ENCODE data around the gene ZNF275. TPM values are rescaled to one million over a fixed set of nuclear protein-coding genes. Genes with fewer than 3 reads are reported as not detected.

Gene ZNF275
- total RNA-seq, 6 donors from 2014 or later: 5.9 to 13.8 (median 8.8) TPM

DNA sequence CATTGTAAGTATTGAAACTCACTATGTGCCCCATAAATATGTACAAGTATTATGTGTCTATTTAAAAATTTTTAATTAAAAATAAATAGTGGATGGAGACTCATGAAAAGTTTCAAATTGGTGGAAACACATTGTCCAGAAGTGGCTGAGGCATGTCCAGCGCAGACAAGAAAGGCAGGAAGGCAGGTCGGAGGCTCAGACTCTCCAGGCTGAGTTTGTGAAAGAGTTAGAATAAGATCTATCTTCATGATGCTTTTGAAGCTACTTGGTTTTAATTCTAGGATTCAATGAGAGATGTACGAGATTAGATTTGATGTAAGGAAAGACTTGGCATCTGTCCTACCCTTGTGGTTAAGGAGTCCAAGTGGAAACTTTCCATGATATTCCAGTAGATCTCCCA is 32.2 kb upstream of the ZNF275 start:
- DNase-seq: no peak
- WGBS, 2 donors: 76 to 87% methylated on average over 3 of the region's 3 CpGs
- Histone ChIP-seq H3K4me1 (no peaks in the 10 kb centered on the region), H3K27me3 (no peaks in the 10 kb centered on the region), H3K4me3 (no peak overlapping the region), H3K36me3 (no peaks in the 10 kb centered on the region), H3K27ac (no peak overlapping the region), H3K9me3 (no peaks in the 10 kb centered on the region)
- TF ChIP-seq POLR2AphosphoS5 (IDR thresholded peaks at IDR 0.05): no peak
- TF ChIP-seq EP300 (IDR thresholded peaks at IDR 0.05): no peak
- TF ChIP-seq, protein P1, sequence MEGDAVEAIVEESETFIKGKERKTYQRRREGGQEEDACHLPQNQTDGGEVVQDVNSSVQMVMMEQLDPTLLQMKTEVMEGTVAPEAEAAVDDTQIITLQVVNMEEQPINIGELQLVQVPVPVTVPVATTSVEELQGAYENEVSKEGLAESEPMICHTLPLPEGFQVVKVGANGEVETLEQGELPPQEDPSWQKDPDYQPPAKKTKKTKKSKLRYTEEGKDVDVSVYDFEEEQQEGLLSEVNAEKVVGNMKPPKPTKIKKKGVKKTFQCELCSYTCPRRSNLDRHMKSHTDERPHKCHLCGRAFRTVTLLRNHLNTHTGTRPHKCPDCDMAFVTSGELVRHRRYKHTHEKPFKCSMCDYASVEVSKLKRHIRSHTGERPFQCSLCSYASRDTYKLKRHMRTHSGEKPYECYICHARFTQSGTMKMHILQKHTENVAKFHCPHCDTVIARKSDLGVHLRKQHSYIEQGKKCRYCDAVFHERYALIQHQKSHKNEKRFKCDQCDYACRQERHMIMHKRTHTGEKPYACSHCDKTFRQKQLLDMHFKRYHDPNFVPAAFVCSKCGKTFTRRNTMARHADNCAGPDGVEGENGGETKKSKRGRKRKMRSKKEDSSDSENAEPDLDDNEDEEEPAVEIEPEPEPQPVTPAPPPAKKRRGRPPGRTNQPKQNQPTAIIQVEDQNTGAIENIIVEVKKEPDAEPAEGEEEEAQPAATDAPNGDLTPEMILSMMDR (IDR thresholded peaks at IDR 0.05): no peak
- no peak for TF ChIP-seq POLR2A (IDR thresholded peaks at IDR 0.05)
- ATAC-seq (ENCODE audit: low FRiP score in 2 of 2): no peak

DNA sequence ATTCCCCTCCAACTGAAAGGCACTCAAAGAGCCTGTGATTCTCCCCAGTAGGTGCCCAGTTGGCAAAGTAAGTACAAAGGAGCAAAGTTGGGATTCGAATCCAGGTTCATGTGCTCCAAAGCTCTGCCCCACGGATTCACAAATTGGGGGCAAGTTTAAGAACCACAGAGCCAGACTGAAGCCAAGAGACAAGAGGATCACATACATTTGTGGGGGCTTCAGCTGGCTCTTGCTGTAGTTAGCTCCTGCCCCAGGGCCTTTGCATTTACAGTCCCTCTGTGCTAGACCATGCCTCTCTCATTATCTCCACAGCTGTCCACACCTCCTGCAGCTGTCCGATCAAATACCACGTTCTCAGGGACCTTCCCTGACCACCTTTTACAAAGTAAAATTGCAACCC is 31.2 kb upstream of the ZNF275 start:
- WGBS, 2 donors: 60 to 68% methylated on average over 3 to 4 of the region's 4 CpGs
- no peaks in the 10 kb centered on the region for H3K27me3 ChIP-seq

DNA sequence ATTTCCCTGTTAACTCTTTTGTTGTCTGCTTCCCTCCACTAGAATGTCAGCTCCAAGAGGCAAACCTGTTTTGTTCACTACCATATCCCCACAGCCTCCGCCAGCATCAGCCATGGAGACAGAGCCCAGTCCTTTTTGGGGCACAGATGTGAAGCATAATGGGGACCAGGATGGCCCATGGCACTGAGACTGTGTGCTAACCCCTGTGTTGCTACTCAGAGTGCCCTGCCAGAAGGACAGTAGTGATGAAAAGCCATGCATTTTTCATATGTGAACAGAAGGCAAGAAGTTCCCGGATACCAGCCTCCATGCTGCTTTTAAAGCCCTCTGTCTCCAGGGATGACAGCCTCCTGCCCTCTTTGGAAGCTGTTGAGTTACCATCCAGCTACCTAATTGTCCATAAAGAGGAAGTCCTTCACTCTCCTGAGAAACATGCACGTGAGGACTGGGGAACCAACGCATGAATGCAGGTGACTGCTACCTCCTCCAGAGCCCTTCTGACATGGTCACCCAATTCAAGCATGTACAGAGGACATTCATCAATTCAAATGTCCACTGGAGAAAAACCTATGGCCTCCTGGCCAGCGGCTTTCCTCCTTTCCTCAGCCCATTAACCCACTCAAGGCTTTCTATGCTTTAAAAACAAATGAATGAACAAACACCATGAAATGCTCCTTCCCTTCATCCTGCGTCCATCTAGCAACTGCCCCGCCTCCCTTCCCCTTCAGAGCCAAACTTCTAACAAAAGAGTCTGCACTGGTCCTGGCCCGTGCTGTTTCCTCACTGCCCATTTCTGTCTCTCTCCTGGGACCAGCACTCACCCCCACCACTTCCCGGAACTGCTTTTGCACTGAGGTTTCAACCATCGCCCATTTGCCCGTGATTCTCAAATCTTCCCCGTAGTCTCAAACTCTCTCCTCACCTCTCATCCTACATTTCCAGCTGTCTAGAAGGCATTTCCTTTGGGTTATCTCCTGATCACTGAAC is 30.4 kb upstream of the ZNF275 start:
- Histone ChIP-seq H3K36me3 (no peaks in the 10 kb centered on the region), H3K4me3 (no peak overlapping the region), H3K9me3 (no peaks in the 10 kb centered on the region), H3K4me1 (no peaks in the 10 kb centered on the region), H3K27ac (no peak overlapping the region), H3K27me3 (no peaks in the 10 kb centered on the region)
- ATAC-seq (ENCODE audit: low FRiP score in 2 of 2) (no peak), DNase-seq (no peak)
- 62 to 65% methylated on average over 11 to 12 of the region's 12 CpGs for WGBS, 2 donors
- no peak for TF ChIP-seq POLR2A (IDR thresholded peaks at IDR 0.05)
- TF ChIP-seq EP300 (IDR thresholded peaks at IDR 0.05): no peak
- TF ChIP-seq POLR2AphosphoS5 (IDR thresholded peaks at IDR 0.05): no peak

More for the DNA sequence above, 31.2 kb upstream of the ZNF275 start:
- Histone ChIP-seq H3K4me1 (no peaks in the 10 kb centered on the region), H3K27ac (no peak overlapping the region), H3K36me3 (no peaks in the 10 kb centered on the region), H3K9me3 (no peaks in the 10 kb centered on the region), H3K4me3 (no peak overlapping the region)
- DNase-seq (no peak), ATAC-seq (ENCODE audit: low FRiP score in 2 of 2) (no peak)
- TF ChIP-seq EP300 (IDR thresholded peaks at IDR 0.05): no peak
- TF ChIP-seq, protein P1 (IDR thresholded peaks at IDR 0.05): no peak
- no peak for TF ChIP-seq POLR2AphosphoS5 (IDR thresholded peaks at IDR 0.05)
- TF ChIP-seq POLR2A (IDR thresholded peaks at IDR 0.05): no peak

- no peaks in the 10 kb centered on the region for H3K4me1 ChIP-seq
- no peak for TF ChIP-seq EP300 (IDR thresholded peaks at IDR 0.05)
- no peak for TF ChIP-seq POLR2A (IDR thresholded peaks at IDR 0.05)
- no peak for TF ChIP-seq POLR2AphosphoS5 (IDR thresholded peaks at IDR 0.05)
- TF ChIP-seq, protein P1 (IDR thresholded peaks at IDR 0.05): no peak
- 72% methylated on average over 4 to 9 of the region's 9 CpGs for WGBS, 2 donors
- DNase-seq (no peak), ATAC-seq (ENCODE audit: low FRiP score in 2 of 2) (no peak)
- no peaks in the 10 kb centered on the region for H3K9me3 ChIP-seq
- no peaks in the 10 kb centered on the region for H3K27me3 ChIP-seq
- no peak overlapping the region for H3K27ac ChIP-seq
- no peaks in the 10 kb centered on the region for H3K36me3 ChIP-seq
- H3K4me3 ChIP-seq: no peak overlapping the region
Observed at GRCh38 chrX:153304988-153305736, 28.8 kb upstream of the ZNF275 start.

- no peaks in the 10 kb centered on the region for H3K4me1 ChIP-seq
- no peak for DNase-seq
- no peaks in the 10 kb centered on the region for H3K9me3 ChIP-seq
- H3K27me3 ChIP-seq: no peaks in the 10 kb centered on the region
- H3K4me3 ChIP-seq: no peak overlapping the region
- ATAC-seq (ENCODE audit: low FRiP score in 2 of 2): no peak
- 91 to 95% methylated on average over 3 of the region's 3 CpGs for WGBS, 2 donors
- no peaks in the 10 kb centered on the region for H3K36me3 ChIP-seq
- TF ChIP-seq EP300 (IDR thresholded peaks at IDR 0.05) (no peak), POLR2A (IDR thresholded peaks at IDR 0.05) (no peak), POLR2AphosphoS5 (IDR thresholded peaks at IDR 0.05) (no peak)
- TF ChIP-seq, protein P1 (IDR thresholded peaks at IDR 0.05): no peak
- no peak overlapping the region for H3K27ac ChIP-seq
Observed at GRCh38 chrX:153305972-153306371, 28.0 kb upstream of the ZNF275 start.
